ENCODE measurements around the gene FDXR.

DNA sequence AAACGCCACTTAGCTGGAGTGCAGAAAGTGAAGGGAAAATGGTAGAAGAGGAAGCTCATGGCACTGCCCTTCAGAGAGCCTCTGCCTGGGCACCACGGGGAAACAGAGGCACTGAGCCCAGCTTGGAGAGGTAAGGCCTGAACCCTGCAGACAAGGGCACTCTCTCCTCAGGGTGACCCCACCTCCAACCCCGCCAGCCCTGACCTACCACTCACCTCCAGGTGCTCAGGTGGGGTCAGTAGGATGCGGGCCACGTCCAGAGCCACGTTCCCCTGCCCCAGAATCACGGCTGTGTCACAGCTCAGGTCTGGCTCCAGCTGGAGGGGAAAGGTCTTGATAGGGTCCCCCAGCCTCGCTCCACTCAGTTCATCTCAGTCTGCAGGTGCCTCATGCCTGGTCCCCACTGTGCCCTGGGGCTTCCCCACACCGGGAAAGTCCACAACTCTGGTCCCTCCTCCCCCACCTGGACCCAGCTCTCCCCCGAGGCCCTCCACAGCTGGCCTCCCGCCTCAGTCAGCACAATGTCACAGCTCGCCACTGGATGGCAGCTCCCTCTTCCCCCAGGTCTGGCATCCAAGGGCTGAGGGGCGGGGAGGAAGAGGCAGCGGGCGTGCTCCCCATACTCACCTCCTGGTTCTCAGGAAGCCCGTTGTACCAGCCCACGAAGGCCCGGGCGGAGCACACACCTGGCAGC lies 7.1 kb downstream of the FDXR start:
- TF ChIP-seq, protein P1, sequence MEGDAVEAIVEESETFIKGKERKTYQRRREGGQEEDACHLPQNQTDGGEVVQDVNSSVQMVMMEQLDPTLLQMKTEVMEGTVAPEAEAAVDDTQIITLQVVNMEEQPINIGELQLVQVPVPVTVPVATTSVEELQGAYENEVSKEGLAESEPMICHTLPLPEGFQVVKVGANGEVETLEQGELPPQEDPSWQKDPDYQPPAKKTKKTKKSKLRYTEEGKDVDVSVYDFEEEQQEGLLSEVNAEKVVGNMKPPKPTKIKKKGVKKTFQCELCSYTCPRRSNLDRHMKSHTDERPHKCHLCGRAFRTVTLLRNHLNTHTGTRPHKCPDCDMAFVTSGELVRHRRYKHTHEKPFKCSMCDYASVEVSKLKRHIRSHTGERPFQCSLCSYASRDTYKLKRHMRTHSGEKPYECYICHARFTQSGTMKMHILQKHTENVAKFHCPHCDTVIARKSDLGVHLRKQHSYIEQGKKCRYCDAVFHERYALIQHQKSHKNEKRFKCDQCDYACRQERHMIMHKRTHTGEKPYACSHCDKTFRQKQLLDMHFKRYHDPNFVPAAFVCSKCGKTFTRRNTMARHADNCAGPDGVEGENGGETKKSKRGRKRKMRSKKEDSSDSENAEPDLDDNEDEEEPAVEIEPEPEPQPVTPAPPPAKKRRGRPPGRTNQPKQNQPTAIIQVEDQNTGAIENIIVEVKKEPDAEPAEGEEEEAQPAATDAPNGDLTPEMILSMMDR (conservative IDR thresholded peaks at IDR 0.05): no peak
- TF ChIP-seq EZH2 (IDR thresholded peaks at IDR 0.05; ENCODE audit: low read depth): no peak

Measured in PC-9 (cell line).